GM18520 (cell line): Measurements from ENCODE around the gene CACNA2D2.

Experiments
- ATAC-seq: cut with Tn5 transposase; IDR thresholded peaks from one replicate; pipeline ENCODE4 v1.9.1; 2021; ENCODE audit not compliant: unreplicated experiment

CACNA2D2 gene

GRCh38 chr3:50430950-50431435, 72.4 kb downstream of the CACNA2D2 start:
- no peak for ATAC-seq

- ATAC-seq, result no peak
These were observed 73.2 kb downstream of the CACNA2D2 start for GRCh38 chr3:50430191-50430590.

GRCh38 chr3:50428007-50428633, 75.3 kb downstream of the CACNA2D2 start:
- ATAC-seq, result no peak

GRCh38 chr3:50427217-50427616, 76.2 kb downstream of the CACNA2D2 start:
- no peak for ATAC-seq

- no peak for ATAC-seq
These were observed 77.5 kb downstream of the CACNA2D2 start for GRCh38 chr3:50425911-50426310.

- ATAC-seq, result no peak
These were observed 79.9 kb downstream of the CACNA2D2 start for GRCh38 chr3:50423543-50423942.

- ATAC-seq, result no peak
These were observed 81.3 kb downstream of the CACNA2D2 start for GRCh38 chr3:50422153-50422552.

- no peak for ATAC-seq
These were observed 83.7 kb downstream of the CACNA2D2 start for GRCh38 chr3:50419595-50420370.

GRCh38 chr3:50418850-50419249, 84.6 kb downstream of the CACNA2D2 start:
- ATAC-seq, result no peak

- ATAC-seq, result no peak
These were observed 85.8 kb downstream of the CACNA2D2 start for GRCh38 chr3:50417637-50418033.

GRCh38 chr3:50416736-50417636, 86.4 kb downstream of the CACNA2D2 start:
- no peak for ATAC-seq

- ATAC-seq, result no peak
These were observed 87.6 kb downstream of the CACNA2D2 start for GRCh38 chr3:50415816-50416215.

- ATAC-seq, result no peak
These were observed 88.4 kb downstream of the CACNA2D2 start for GRCh38 chr3:50415061-50415460.

- no peak for ATAC-seq
These were observed 88.8 kb downstream of the CACNA2D2 start for GRCh38 chr3:50414616-50415015.

- no peak for ATAC-seq
These were observed 91.1 kb downstream of the CACNA2D2 start for GRCh38 chr3:50412231-50412754.

- no peak for ATAC-seq
These were observed 92.2 kb downstream of the CACNA2D2 start for GRCh38 chr3:50411229-50411628.

GRCh38 chr3:50410608-50411139, 92.8 kb downstream of the CACNA2D2 start:
- ATAC-seq, result no peak

GRCh38 chr3:50410185-50410584, 93.2 kb downstream of the CACNA2D2 start:
- no peak for ATAC-seq

GRCh38 chr3:50408443-50408944, 94.9 kb downstream of the CACNA2D2 start:
- ATAC-seq, result no peak

GRCh38 chr3:50406487-50406886, 96.9 kb downstream of the CACNA2D2 start:
- ATAC-seq, result no peak

GRCh38 chr3:50405249-50405648, 98.2 kb downstream of the CACNA2D2 start:
- ATAC-seq, result no peak
